Measurements from ENCODE around the gene DOK7.

DNA sequence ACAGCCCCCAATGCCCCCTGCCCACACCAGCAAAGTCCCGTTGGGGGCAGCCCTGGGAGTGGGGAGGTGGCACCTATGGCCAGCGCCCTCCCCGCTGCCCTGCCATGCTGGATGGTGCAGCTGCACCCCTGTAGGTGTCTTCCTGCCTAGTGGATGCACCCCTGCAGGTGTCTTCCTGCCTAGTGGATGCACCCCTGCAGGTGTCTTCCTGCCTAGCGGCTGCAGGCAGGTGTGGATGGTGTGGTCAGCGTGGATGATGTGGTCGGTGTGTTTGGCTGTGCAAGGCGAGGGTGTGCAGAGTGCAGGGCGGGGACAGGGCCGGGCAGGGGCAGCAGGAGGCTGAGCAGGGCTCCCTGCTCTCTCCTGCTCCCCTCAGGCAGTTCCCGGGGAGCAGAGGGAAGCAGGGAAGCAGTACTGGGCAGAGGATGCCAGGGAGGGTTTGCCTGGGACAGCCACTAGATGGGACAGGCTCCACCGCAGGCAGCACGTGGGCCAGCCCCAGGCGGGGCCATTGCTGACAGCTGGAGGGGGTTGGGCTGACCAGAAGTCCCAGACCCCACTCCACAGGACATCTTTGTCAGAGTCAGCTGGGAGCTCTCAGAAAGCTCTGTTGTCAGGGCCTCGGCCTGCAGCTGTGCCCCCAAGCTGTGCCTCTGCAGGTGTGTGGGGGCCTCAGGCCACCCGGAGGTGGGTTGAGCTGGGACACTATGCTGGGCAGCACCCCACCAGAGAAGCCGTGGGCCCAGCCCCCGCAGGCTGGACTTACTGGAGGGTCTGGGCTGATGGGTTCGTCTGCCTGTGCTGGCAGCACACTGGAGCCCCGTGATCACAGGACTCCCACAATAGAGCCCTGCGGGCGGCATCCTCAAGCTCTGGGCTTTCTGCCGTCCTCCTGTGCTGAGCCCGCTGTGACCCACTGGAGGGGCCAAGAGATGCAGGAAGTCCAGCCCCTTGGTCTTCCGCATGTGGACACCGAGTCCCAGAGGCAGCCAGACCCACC is 23.7 kb downstream of the DOK7 start:
- TF ChIP-seq, protein P1, sequence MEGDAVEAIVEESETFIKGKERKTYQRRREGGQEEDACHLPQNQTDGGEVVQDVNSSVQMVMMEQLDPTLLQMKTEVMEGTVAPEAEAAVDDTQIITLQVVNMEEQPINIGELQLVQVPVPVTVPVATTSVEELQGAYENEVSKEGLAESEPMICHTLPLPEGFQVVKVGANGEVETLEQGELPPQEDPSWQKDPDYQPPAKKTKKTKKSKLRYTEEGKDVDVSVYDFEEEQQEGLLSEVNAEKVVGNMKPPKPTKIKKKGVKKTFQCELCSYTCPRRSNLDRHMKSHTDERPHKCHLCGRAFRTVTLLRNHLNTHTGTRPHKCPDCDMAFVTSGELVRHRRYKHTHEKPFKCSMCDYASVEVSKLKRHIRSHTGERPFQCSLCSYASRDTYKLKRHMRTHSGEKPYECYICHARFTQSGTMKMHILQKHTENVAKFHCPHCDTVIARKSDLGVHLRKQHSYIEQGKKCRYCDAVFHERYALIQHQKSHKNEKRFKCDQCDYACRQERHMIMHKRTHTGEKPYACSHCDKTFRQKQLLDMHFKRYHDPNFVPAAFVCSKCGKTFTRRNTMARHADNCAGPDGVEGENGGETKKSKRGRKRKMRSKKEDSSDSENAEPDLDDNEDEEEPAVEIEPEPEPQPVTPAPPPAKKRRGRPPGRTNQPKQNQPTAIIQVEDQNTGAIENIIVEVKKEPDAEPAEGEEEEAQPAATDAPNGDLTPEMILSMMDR (conservative IDR thresholded peaks at IDR 0.05; ENCODE audit: low read depth, low read length), result no peak
- TF ChIP-seq, protein P2, sequence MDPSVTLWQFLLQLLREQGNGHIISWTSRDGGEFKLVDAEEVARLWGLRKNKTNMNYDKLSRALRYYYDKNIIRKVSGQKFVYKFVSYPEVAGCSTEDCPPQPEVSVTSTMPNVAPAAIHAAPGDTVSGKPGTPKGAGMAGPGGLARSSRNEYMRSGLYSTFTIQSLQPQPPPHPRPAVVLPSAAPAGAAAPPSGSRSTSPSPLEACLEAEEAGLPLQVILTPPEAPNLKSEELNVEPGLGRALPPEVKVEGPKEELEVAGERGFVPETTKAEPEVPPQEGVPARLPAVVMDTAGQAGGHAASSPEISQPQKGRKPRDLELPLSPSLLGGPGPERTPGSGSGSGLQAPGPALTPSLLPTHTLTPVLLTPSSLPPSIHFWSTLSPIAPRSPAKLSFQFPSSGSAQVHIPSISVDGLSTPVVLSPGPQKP (IDR thresholded peaks at IDR 0.05; ENCODE audit: borderline replicate concordance, low read depth, low read length), result no peak
- TF ChIP-seq, protein P3, sequence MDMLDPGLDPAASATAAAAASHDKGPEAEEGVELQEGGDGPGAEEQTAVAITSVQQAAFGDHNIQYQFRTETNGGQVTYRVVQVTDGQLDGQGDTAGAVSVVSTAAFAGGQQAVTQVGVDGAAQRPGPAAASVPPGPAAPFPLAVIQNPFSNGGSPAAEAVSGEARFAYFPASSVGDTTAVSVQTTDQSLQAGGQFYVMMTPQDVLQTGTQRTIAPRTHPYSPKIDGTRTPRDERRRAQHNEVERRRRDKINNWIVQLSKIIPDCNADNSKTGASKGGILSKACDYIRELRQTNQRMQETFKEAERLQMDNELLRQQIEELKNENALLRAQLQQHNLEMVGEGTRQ (IDR thresholded peaks at IDR 0.05; ENCODE audit: low read depth, low read length), result no peak; the same call in 1 of the 2 replicates
- no peak for TF ChIP-seq POLR2A (IDR thresholded peaks at IDR 0.05; ENCODE audit: low read depth, low read length)
